HuH-7 (cell line): Measurements from ENCODE around the gene SPINK5.
"Not testable (repeated sequence)": the region's sequence is repeated elsewhere in the genome, so short reads cannot be mapped to it uniquely, and the experiment has no call there.

Experiments
- DNase-seq: peaks from one replicate; pipeline ENCODE4 v3.0.0; 2011; ENCODE audit warnings: low spot score

Gene SPINK5, protein sequence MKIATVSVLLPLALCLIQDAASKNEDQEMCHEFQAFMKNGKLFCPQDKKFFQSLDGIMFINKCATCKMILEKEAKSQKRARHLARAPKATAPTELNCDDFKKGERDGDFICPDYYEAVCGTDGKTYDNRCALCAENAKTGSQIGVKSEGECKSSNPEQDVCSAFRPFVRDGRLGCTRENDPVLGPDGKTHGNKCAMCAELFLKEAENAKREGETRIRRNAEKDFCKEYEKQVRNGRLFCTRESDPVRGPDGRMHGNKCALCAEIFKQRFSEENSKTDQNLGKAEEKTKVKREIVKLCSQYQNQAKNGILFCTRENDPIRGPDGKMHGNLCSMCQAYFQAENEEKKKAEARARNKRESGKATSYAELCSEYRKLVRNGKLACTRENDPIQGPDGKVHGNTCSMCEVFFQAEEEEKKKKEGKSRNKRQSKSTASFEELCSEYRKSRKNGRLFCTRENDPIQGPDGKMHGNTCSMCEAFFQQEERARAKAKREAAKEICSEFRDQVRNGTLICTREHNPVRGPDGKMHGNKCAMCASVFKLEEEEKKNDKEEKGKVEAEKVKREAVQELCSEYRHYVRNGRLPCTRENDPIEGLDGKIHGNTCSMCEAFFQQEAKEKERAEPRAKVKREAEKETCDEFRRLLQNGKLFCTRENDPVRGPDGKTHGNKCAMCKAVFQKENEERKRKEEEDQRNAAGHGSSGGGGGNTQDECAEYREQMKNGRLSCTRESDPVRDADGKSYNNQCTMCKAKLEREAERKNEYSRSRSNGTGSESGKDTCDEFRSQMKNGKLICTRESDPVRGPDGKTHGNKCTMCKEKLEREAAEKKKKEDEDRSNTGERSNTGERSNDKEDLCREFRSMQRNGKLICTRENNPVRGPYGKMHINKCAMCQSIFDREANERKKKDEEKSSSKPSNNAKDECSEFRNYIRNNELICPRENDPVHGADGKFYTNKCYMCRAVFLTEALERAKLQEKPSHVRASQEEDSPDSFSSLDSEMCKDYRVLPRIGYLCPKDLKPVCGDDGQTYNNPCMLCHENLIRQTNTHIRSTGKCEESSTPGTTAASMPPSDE

DNA sequence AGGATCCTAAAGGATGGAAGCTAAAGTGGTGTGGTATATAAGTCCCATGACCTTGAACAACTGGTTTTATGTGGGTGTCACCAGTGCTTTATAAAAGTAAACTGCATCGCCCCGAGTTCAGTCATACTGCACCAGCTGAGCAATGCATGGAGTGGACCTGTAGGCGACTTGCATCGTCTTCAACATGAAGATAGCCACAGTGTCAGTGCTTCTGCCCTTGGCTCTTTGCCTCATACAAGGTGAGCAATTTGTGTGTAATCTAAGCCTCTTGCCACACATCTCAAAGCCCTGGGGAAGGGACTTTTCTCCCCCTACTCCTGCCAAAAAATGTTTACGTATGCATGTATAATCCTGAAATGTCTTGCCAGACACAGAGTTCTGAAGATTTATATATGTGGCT, at the start of gene SPINK5:
SPINK5 (plus strand) TSS at position 120 of the 400 bp plus-strand sequence; CDS start at position 185, 65 bp downstream.
- DNase-seq: no peak

DNA sequence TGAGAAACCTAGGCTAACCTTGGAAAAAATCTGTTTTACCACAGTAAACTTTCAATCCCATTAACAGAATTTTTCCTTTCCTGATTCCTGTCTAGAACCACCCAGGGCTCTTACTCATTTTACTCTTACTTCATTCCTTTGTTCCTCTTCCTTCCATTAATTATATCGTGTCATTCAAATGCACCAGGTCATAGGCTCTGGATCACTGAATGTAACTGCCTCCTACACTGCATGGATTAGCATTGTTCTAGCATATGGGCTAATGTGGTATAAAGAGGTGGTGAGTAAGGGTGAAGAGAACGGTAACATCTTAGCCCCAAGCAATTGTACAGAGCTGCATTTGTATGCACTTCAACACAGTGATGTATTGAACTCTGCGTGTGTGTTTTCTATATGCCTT, 49.5 kb upstream of the SPINK5 start:
- DNase-seq: no peak

DNA sequence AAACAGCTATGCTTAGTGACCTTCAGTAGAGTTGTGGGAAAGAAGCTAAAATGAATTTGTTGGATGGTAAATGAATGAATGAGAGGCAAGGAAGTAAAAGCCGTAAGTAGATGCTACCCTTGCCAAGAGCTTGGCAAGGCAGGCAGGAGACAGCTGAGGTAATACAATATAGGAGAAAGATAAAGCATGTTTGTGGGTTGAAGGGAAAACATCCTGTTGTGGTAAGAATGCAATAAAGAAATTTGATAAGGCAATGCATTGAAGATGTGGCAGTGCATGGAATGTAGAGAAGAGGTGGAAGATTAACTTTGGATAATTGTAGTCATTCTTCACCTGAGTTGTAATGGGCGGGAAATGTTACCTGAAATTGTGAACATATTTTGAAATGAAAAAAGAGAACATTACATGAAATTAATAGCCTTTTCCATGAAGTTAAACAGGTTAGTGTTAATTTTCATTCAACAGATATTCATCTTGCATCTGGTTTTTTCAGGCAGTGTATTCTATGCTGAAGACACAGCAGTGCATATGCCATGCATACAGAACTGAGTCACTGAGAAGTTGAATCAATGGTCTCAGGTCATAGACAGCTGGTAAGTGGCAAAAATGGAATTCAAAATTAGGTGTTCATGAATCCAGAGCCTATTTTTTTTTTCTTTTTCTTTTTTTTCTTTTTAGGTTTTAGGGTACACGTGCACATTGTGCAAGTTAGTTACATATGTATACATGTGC, 43.4 kb upstream of the SPINK5 start:
- no peak for DNase-seq

DNA sequence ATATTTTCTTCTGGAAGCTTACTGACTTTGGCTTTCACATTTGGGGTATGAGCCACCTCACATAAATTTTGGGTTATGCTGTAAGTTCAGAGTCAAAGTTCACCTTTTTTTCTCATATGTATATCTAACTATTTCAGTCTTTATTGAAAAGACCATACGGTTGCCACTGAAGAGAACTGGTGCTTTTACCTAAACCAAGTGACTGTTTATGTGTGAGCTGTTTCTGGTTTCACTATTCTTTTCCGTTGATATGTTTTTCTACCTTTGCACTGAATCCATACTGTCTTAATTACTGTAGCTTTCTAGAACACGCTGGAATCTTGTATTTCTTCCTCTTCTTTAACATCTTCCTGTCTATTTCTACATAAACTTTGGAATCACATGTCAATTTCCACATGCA, 36.3 kb upstream of the SPINK5 start:
- no peak for DNase-seq

DNA sequence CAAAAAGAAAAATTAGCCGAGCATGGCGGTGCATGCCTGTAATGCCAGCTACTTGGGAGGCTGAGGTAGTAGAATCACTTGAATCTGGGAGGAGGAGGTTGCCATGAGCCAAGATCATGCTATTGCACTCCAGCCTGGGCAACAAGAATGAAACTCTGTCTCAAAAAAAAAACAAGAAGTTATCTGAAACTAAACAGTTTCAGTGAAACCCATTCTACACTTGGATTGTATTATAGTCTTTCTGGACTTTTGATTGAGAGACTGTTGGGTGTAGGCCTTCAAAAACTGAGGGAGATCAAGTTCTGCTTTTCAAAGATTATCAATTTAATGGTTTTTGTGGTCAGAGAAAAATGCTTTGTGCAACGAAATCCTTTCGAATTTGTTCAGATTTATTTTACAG, 34.6 kb upstream of the SPINK5 start:
- DNase-seq: no peak

DNA sequence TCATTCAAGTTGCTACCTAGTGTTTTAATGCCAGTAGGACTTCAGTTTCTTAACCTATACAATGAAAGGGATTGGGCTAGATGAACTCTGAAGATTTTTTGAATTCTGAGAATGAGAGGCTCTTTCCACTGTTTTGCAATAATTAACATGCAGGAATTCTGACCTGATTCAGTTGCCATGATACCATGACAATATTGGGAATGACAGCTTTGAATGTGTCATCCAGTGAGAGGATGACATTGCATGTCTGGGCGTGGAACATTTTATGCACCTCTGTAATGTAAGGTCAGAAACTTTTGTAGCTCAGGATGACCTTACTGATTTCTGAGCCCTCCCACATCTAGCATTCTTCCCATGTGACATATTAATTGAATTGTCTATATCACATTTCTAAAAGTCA, 30.6 kb upstream of the SPINK5 start:
- no peak for DNase-seq

DNA sequence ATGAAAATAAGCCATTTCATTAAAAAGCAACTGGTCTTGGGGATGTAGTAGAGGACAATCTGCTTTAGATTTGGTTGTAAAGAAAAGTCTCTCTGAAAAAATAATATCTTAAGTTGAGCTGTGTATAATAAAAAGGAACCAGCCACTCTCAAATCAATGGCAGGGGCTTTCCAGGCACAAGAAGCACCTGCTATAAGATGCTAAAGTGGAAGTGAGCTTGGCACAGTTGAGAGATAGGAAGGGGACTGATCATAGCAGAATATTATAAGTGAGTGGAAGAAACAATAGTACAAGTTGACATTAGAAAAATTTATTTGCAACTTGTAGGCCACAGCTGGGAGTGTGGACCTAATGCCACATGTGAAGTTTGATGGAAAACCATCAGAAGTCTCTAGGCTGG, 28.1 kb upstream of the SPINK5 start:
- no peak for DNase-seq

DNA sequence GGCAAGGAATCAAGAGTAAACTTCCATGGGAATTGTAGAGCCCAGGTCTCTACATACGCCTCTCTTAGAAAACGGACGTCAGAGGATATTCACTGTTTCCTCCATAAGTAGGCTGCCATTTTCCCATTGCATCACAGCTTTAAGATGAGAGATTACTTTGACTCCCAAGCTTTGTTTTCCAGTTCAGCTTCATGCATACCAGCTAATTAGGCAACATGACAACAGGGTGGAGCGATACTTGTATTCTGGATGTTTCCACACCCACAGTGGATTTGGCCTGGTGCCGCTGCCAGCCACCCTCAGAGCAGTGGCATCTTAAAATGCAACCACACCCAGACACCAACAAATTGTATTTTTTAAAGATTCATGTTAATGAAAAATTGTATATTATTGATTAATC, 20.9 kb upstream of the SPINK5 start:
- DNase-seq: no peak

DNA sequence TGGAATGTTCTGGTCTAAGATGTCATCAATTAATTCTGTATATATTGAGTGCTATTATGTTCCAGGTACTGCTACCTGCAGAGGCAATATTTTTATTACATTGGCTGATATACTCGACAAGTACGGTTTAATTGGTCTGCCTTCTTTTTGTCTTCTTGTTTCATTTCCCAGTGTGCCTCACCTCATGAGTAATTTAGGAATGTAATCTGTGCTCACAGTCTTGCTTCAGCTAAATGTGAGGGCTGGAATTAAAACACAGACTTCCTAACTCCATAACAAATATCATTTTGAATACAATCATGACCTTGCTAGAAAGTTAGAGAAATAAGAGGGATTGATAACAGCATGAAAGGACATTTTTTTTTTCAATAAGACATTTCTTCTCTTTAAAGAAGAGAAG, 20.1 kb upstream of the SPINK5 start:
- DNase-seq: no peak

DNA sequence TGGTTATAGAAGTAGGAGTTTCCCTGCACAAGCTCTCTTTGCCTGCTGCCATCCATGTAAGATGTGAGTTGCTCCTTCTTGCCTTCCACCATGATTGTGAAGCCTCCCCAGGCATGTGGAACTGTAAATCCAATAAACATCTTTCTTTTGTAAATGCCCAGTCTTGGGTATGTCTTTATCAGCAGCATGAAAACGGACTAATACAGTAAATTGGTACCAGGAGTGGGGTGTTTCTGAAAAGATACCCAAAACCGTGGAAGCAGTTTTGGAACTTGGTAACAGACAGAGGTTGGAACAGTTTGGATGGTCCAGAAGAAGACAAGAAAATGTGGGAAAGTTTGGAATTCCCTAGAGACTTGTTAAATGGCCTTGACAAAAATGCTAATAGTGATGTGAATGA, 8.6 kb upstream of the SPINK5 start:
- not testable (repeated sequence) for DNase-seq

DNA sequence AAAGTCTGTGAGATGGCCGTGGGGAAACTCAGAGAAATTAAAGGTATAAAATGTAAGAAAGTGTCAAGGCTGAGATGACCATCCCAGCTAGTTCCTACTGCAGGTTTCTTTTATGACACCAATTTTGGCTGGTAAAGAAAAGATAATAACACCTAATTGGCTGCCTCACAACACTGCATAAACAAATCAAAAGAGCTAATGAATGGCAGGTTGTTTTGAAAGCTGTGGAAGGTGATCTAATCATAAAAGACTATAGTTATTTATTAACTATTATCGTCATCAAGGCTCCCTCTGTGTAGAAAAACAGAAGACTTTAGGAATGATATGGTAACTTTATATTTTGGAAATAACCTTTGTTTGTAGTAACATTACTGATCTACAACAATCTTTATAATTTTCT, 3.5 kb upstream of the SPINK5 start:
- no peak for DNase-seq

DNA sequence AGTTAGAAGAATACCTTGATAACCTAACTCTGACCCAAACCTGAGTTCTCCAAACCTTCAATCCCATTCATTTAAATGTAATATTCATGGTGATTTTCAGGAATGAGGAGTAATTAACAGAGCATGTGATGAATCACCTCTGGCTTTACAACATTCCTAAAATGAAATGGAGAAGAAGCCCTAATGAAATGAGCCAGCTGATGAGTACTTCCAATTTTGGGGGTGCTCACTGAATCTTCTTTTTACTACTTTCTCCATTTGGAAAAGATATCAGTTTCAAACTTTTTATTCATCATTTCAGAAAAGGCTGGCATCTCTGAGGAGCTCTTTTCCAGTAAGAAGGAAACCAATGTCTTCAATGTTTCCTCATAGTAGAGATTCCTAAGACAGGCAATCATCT, 2.9 kb upstream of the SPINK5 start:
- no peak for DNase-seq

DNA sequence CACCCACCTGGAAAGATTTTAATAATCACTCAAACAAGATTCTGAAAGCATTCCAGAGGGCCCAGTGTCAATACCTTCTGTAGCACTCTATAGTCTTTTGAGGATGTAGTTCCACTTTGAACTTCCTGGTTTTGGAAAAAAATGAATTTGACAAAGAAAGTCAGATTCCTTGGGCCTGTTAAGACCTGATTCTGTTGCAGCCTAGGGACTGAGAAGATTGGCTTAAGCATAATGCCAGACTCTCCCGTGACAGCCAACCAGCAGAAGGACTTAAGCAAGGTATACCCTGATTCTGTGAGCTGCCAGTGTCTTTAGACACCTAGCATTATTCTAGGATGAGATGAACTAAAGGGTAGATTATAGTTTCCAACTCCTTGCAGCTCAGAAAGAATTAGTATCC, 6.8 kb downstream of the SPINK5 start:
- DNase-seq: no peak

DNA sequence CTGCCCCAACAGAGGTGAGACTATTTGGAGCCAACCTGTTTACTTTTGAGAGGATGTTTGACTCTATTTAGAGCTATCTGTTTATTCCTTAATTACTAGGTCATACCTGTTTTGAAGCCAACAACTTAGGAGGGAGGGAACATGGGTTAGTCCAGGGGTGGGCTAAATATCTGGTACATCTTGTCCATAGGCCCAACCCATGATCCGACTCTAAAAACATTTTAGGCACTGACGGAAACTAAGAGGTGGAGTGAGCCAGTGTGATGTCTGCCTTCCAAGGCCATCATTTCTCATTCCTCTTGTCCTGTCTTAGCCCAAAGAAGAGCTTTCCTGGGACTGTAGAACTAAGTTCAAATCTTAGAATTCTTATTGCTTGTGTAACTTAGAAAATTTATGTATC, 8.4 kb downstream of the SPINK5 start:
- DNase-seq: no peak

DNA sequence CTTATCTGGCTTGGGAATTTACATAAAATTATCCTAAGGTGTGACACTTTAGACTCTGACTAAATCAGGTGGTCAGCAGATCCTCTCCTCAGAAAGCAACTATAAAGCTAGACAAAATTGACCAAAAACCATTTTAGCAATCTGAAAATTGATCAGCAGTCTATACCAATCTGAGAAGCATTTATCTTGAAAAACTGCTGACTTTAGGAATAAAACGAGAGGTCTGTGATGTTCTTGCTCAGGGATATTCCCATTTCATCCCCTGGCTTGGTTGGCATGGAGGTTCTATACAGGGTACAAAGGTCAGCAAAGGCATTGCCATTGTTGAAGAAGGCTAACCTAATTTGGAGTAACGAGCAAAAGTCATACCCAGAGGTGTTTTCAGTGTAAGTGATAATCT, 11.7 kb downstream of the SPINK5 start:
- no peak for DNase-seq

DNA sequence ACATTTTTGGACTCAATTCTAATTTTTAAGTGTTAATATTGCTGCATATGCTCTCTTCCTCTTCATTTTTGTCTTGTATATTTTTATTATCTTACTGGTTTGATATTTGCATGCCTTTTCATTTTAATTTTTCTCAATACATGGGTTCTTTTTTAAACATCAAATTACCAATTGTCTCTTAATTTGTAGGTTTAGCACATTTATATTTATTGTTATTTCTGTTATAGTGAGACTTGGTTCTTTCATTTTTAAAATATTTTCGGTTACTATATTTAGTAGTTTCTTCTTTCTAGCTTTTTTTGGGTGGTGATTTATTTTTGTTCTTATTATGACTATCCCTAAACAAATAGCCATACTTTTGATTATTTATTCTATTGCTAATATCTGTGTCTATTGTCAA, 19.4 kb downstream of the SPINK5 start:
- DNase-seq: no peak

DNA sequence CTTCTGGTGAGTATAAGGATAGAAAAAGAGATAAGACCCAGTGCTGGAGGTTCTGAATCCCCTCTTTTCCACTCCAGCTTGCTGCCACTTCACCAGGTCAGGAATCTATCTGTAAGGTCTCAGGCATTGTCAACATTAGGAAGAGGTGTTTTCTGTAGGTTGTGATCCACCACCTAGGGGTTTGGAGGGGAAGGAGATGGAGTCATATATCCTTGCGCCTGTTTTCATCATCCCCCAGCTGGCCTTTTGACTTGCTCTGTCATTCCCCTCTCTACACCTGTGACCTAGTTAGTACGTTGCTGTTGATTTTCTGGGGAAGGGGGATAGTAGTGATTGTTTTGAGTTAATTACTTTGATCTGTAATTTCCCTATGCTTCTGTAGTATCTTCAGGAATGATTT, 20.5 kb downstream of the SPINK5 start:
- DNase-seq: no peak

DNA sequence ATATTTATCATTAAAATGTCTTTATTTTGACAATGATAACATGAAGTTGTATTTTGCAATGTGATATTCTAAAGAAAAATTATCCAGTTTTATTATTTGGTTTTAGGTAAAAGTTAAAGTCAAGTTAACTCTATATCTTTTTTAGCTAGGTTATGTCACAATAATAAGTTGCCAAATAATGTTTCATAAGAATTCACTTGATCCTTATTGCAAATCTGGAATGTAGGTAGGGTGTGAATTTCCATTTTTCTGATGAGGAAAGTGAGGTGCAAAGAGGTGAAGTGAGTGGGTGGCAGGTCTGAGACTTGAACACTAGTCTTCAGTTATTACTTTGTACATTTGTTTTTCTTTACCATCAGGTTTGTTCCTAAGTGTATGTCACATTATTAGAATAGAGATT, 21.5 kb downstream of the SPINK5 start:
- no peak for DNase-seq

DNA sequence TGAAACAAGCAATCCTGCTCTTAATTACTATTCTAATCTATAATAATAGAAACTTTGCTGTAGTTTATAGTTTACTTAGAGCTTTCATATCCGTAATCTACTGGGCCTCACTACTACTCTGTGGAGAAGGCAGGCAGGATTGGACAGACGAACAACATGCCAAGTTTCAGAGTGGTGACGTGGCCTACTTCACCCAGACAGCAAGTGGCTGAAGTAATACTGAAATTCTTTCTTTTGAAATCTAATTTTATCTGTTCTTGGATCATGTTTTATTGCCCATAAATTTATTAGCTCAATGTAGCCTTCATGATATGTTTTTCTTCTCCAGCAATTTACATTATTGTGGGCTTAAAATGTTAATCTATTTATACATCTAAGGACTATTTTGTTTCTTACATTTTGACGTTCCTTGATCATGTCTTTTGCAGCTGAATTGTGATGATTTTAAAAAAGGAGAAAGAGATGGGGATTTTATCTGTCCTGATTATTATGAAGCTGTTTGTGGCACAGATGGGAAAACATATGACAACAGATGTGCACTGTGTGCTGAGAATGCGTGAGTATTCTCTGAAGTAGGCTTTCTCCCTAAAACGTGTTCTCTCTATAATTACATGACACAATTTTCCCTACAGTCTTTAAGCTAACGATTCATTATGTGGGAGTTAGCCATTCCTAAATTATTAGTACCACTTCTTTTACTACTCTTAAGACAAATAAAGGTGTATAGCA, 22.4 kb downstream of the SPINK5 start:
- DNase-seq: no peak

DNA sequence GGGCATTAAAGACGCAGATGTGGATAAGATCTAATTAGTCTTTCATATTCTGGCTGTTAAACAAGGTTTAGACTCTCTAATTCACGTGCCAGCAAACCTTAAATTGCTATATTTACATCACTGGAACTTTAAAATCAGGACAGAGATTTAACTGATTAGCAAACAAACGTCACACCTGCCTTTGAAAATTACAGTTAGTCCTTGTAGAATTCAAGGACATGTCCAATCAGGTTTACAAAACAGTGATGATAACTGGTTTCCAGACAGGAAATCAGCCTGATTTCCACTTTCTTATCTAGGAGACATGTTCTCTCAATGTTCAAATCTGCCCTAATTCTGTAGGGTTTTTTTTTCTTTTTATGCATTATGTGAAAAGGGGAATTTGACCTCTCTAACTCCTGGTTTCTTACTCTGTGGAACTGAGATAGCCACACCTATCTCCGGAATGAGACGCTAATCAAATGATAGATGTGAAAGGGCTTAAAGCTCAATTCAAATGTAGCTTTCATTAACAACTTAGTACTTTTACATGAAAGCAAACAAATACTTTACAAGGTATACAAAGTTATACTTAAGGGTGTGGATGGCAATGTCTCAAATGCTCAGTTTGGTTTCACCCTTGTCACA, 26.5 kb downstream of the SPINK5 start:
- no peak for DNase-seq

DNA sequence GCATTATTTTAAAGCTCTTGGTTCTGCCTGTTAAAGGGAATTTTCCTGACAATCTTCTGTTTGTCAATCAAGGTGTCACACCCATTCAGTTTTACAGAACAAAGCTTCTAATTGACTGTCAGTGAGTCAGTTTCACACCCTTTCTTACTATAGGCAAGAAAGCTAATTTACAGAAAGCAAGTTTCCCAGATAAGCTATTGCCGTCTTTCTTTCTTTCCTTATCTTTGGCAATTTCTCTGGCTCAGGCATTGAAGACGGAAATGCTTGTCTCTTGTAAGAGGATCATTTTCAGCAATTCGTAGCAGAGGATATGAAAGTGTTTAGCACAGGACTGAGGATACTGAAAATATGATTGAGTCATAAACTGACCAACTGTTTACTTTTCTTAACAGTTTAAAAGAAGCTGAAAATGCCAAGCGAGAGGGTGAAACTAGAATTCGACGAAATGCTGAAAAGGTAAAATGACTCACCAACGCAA, 27.0 kb downstream of the SPINK5 start:
- DNase-seq: no peak
